ENCODE measurements around the gene NAXE.
A peak's percentile ranks its signal among the peaks of the same experiment; 100 is the strongest.

Gene NAXE

DNA sequence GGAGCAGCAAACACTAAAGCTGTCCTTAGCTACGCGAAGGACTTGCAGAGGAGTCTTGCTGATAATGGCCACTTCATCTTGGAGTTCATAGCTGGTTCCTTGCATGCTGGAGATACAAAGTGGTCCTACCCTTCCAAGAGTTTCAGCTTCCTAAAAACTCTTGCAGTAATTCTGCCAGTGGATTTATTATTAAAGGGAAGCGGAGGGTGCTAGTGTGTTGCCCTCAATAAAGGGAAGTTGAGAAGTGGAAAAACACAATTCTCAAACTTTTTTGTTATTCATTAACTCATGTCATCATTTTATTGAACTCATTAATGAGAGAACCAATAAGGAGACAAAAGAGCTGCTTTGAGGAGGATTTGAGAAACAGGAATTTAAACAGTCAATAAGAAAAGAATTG lies 21.1 kb downstream of the NAXE start:
- no peak overlapping the region for H2AK5ac ChIP-seq (ENCODE audit: low read length, severe bottlenecking)
- no peak overlapping the region for H3K23ac ChIP-seq (ENCODE audit: low read length in 2 of 2)
- H2AFZ ChIP-seq (ENCODE audit: low read depth, low read length): no peak overlapping the region
- 50% methylated on average over 2 of the region's 3 CpGs for WGBS
- no peak overlapping the region for H4K8ac ChIP-seq (ENCODE audit: low read length)
- no peak overlapping the region for H3K4me3 ChIP-seq (ENCODE audit: insufficient read depth in 1 of 2, low read depth in 1 of 2, low read length in 2 of 2)
- no peak overlapping the region for H2BK5ac ChIP-seq (ENCODE audit: low read depth, low read length, poor library complexity, severe bottlenecking)
- H4K91ac ChIP-seq (ENCODE audit: low read length): no peak overlapping the region
- H3K4me2 ChIP-seq (ENCODE audit: low read length, poor library complexity, severe bottlenecking): no peak overlapping the region
- no peaks in the 10 kb centered on the region for H3K36me3 ChIP-seq (ENCODE audit: control insufficient read depth in 1 of 2, insufficient read depth in 2 of 2, low read depth in 1 of 2, low read length in 2 of 2)
- H2BK120ac ChIP-seq (ENCODE audit: low read depth, low read length): no peak overlapping the region
- H3K9ac ChIP-seq (ENCODE audit: low read length): no peak overlapping the region
- no peak overlapping the region for H3K27ac ChIP-seq (ENCODE audit: low read length, poor library complexity, severe bottlenecking)
- H3K79me1 ChIP-seq (replicated peaks; ENCODE audit: low read length, poor library complexity, severe bottlenecking): no peaks in the 10 kb centered on the region
- no peaks in the 10 kb centered on the region for H3K9me3 ChIP-seq (ENCODE audit: control insufficient read depth, low read length)
- no peaks in the 10 kb centered on the region for H3K4me1 ChIP-seq (ENCODE audit: control insufficient read depth, insufficient read depth, low read depth, low read length)
- H2BK12ac ChIP-seq (ENCODE audit: low read length in 2 of 2): peak overlapping the region in 1 of 2 experiments; percentile 18
- DNase-seq: no peak
- no peak overlapping the region for H2BK15ac ChIP-seq (ENCODE audit: low read depth, poor library complexity, severe bottlenecking)
- peaks cover 31 to 32% of the 10 kb centered on the region in 2 experiments for H3K27me3 ChIP-seq (ENCODE audit: control insufficient read depth in 1 of 2, insufficient read depth in 1 of 2, low read length in 2 of 2)
- no peak overlapping the region for H3K4ac ChIP-seq (ENCODE audit: low read depth in 1 of 2, low read length in 2 of 2)
- no peak overlapping the region for H3K18ac ChIP-seq (ENCODE audit: low read depth in 1 of 2, low read length in 2 of 2)
- no peak overlapping the region for H3K14ac ChIP-seq (ENCODE audit: low read length in 2 of 2)

DNA sequence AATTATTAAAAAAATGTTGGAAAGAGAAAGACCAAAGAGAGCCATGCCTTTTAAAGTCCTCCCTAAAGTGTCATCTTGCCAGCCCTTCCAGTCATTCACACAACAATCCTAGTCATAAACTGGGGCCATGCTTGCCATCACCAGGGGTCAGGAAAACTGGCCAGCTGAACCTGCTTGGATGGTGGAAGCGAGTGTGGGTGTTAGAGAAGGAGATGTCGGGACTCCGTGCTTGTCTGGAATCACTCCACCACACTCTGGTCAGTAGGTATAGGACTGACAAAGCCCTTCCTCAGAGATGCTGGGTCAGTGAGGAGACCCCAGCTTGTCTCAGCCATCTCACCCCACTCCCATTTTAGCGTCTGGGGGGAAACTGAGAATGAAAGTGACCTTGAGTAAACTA lies 24.4 kb downstream of the NAXE start:
- H3K4me3 ChIP-seq (ENCODE audit: insufficient read depth in 1 of 2, low read depth in 1 of 2, low read length in 2 of 2): peak overlapping the region in 1 of 2 experiments; percentile 43
- H2AK5ac ChIP-seq (ENCODE audit: low read length, severe bottlenecking): no peak overlapping the region
- H3K27me3 ChIP-seq (ENCODE audit: control insufficient read depth in 1 of 2, insufficient read depth in 1 of 2, low read length in 2 of 2): peaks cover 53 to 54% of the 10 kb centered on the region in 2 experiments
- peak overlapping the region; percentile 79 for H2BK120ac ChIP-seq (ENCODE audit: low read depth, low read length)
- peak overlapping the region in 1 of 2 experiments; percentile 96 for H2BK12ac ChIP-seq (ENCODE audit: low read length in 2 of 2)
- peak overlapping the region in 1 of 2 experiments; percentile 54 for H3K4ac ChIP-seq (ENCODE audit: low read depth in 1 of 2, low read length in 2 of 2)
- no peak overlapping the region for H2BK5ac ChIP-seq (ENCODE audit: low read depth, low read length, poor library complexity, severe bottlenecking)
- H3K4me1 ChIP-seq (ENCODE audit: control insufficient read depth, insufficient read depth, low read depth, low read length): no peaks in the 10 kb centered on the region
- H3K9me3 ChIP-seq (ENCODE audit: control insufficient read depth, low read length): no peaks in the 10 kb centered on the region
- peak overlapping the region; percentile 43 for H4K91ac ChIP-seq (ENCODE audit: low read length)
- DNase-seq: peak; percentile 63
- no peaks in the 10 kb centered on the region for H3K79me1 ChIP-seq (replicated peaks; ENCODE audit: low read length, poor library complexity, severe bottlenecking)
- peak overlapping the region in 1 of 2 experiments; percentile 26 for H3K14ac ChIP-seq (ENCODE audit: low read length in 2 of 2)
- peak overlapping the region; percentile 75 for H4K8ac ChIP-seq (ENCODE audit: low read length)
- WGBS: no CpG with 5 or more reads among the region's 4 CpGs
- no peak overlapping the region for H3K23ac ChIP-seq (ENCODE audit: low read length in 2 of 2)
- no peaks in the 10 kb centered on the region for H3K36me3 ChIP-seq (ENCODE audit: control insufficient read depth in 1 of 2, insufficient read depth in 2 of 2, low read depth in 1 of 2, low read length in 2 of 2)
- no peak overlapping the region for H3K9ac ChIP-seq (ENCODE audit: low read length)
- H2AFZ ChIP-seq (ENCODE audit: low read depth, low read length): no peak overlapping the region
- H3K18ac ChIP-seq (ENCODE audit: low read depth in 1 of 2, low read length in 2 of 2): peak overlapping the region; percentile 40 to 81
- no peak overlapping the region for H2BK15ac ChIP-seq (ENCODE audit: low read depth, poor library complexity, severe bottlenecking)
- H3K4me2 ChIP-seq (ENCODE audit: low read length, poor library complexity, severe bottlenecking): no peak overlapping the region
- H3K27ac ChIP-seq (ENCODE audit: low read length, poor library complexity, severe bottlenecking): no peak overlapping the region

DNA sequence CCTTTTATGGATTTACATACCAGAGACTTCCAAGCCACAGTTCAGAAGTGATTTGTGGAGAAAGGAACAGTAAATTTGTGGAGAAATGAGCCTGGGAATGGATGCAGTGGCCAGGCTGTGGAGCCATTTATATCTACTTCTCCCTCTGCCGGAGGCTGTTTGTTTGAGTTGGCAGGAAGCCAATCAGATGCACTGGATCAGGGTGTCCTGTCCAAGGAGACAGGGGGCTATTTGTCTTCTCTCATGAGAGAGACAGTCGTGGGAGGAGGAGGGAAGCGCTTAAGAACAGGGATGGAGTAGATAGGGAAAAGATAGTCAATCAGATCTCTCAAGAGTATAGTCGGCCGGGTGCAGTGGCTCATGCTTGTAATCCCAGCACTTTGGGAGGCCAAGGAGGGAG lies 24.9 kb downstream of the NAXE start:
- Histone ChIP-seq H2BK15ac (ENCODE audit: low read depth, poor library complexity, severe bottlenecking) (no peak overlapping the region), H3K4me2 (ENCODE audit: low read length, poor library complexity, severe bottlenecking) (no peak overlapping the region), H2BK120ac (ENCODE audit: low read depth, low read length) (no peak overlapping the region), H3K23ac (ENCODE audit: low read length in 2 of 2) (no peak overlapping the region), H3K36me3 (ENCODE audit: control insufficient read depth in 1 of 2, insufficient read depth in 2 of 2, low read depth in 1 of 2, low read length in 2 of 2) (no peaks in the 10 kb centered on the region), H2BK12ac (ENCODE audit: low read length in 2 of 2) (no peak overlapping the region), H2BK5ac (ENCODE audit: low read depth, low read length, poor library complexity, severe bottlenecking) (no peak overlapping the region), H2AFZ (ENCODE audit: low read depth, low read length) (no peak overlapping the region), H4K91ac (ENCODE audit: low read length) (no peak overlapping the region), H3K27ac (ENCODE audit: low read length, poor library complexity, severe bottlenecking) (no peak overlapping the region), H3K9me3 (ENCODE audit: control insufficient read depth, low read length) (no peaks in the 10 kb centered on the region), H3K27me3 (ENCODE audit: control insufficient read depth in 1 of 2, insufficient read depth in 1 of 2, low read length in 2 of 2) (peaks cover 56 to 59% of the 10 kb centered on the region in 2 experiments), H4K8ac (ENCODE audit: low read length) (no peak overlapping the region), H3K18ac (ENCODE audit: low read depth in 1 of 2, low read length in 2 of 2) (no peak overlapping the region), H3K9ac (ENCODE audit: low read length) (no peak overlapping the region), H3K4me1 (ENCODE audit: control insufficient read depth, insufficient read depth, low read depth, low read length) (no peaks in the 10 kb centered on the region), H3K79me1 (replicated peaks; ENCODE audit: low read length, poor library complexity, severe bottlenecking) (no peaks in the 10 kb centered on the region), H3K14ac (ENCODE audit: low read length in 2 of 2) (no peak overlapping the region), H3K4me3 (ENCODE audit: insufficient read depth in 1 of 2, low read depth in 1 of 2, low read length in 2 of 2) (peak overlapping the region in 1 of 2 experiments; percentile 43), H2AK5ac (ENCODE audit: low read length, severe bottlenecking) (no peak overlapping the region), H3K4ac (ENCODE audit: low read depth in 1 of 2, low read length in 2 of 2) (no peak overlapping the region)
- 3% methylated on average over 5 of the region's 5 CpGs for WGBS
- DNase-seq: peak; percentile 93

DNA sequence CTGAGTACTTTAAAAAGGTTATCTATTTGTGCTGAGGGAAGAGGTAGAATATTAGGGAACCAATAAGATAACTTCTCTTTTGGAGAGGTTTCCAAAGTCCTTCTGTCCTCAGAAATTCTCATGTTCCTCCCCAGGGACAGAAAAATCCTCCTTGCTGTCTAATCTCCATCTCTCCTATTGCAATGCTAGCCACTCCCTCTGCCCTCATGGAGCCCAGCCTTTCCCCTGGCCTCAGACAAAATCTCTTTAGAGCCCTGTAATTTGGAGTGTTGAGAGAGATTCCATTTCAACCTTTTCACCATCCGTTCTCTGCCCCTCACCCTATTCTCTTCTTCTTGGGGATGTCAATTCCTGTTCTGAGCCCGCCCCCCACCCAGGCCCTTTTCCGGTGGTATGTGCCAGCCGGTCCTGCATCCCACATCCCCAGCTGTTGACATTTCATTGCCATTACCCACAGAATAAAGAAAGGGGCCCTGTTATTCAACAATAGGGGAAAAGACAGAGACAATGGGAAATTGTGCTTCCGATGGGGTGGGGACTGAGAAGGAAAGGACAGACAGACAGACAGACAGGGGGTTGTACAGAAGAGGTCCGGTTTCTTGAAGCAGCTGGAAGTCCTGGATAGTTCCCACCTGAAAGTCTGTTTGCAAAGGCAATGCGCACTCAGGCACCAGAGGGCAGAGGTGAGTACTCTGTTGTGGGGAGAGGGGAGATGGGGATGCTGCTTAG lies 27.4 kb downstream of the NAXE start, which contains the start of gene HAPLN2:
HAPLN2 (plus strand) TSS at position 563 of the 729 bp plus-strand sequence. CDS start 4,076 bp downstream, outside the sequence.
- no peak within 1 kb of the TSS for H3K4me2 ChIP-seq (ENCODE audit: low read length, poor library complexity, severe bottlenecking)
- no peak within 1 kb of the TSS for H4K91ac ChIP-seq (ENCODE audit: low read length)
- no peaks in the 10 kb centered on the region for H3K9me3 ChIP-seq (ENCODE audit: control insufficient read depth, low read length)
- WGBS: 36% methylated on average over 4 of the region's 7 CpGs
- no peak within 1 kb of the TSS for H2AFZ ChIP-seq (ENCODE audit: low read depth, low read length)
- no peak within 1 kb of the TSS for H2BK15ac ChIP-seq (ENCODE audit: low read depth, poor library complexity, severe bottlenecking)
- no peak within 1 kb of the TSS for H3K27ac ChIP-seq (ENCODE audit: low read length, poor library complexity, severe bottlenecking)
- no peaks in the 10 kb centered on the region for H3K79me1 ChIP-seq (replicated peaks; ENCODE audit: low read length, poor library complexity, severe bottlenecking)
- peak within 1 kb of the TSS in 1 of 2 experiments; percentile 42 for H3K18ac ChIP-seq (ENCODE audit: low read depth in 1 of 2, low read length in 2 of 2)
- peaks cover 64 to 65% of the 10 kb centered on the region in 2 experiments for H3K27me3 ChIP-seq (ENCODE audit: control insufficient read depth in 1 of 2, insufficient read depth in 1 of 2, low read length in 2 of 2)
- no peak within 1 kb of the TSS for H3K4me3 ChIP-seq (ENCODE audit: insufficient read depth in 1 of 2, low read depth in 1 of 2, low read length in 2 of 2)
- no peak within 1 kb of the TSS for H3K23ac ChIP-seq (ENCODE audit: low read length in 2 of 2)
- no peak within 1 kb of the TSS for H3K9ac ChIP-seq (ENCODE audit: low read length)
- no peak within 1 kb of the TSS for H4K8ac ChIP-seq (ENCODE audit: low read length)
- H3K4ac ChIP-seq (ENCODE audit: low read depth in 1 of 2, low read length in 2 of 2): no peak within 1 kb of the TSS
- no peak for DNase-seq
- H3K4me1 ChIP-seq (ENCODE audit: control insufficient read depth, insufficient read depth, low read depth, low read length): peaks cover 3% of the 10 kb centered on the region
- H2BK120ac ChIP-seq (ENCODE audit: low read depth, low read length): peak within 1 kb of the TSS; percentile 71
- no peaks in the 10 kb centered on the region for H3K36me3 ChIP-seq (ENCODE audit: control insufficient read depth in 1 of 2, insufficient read depth in 2 of 2, low read depth in 1 of 2, low read length in 2 of 2)
- no peak within 1 kb of the TSS for H2AK5ac ChIP-seq (ENCODE audit: low read length, severe bottlenecking)
- H3K14ac ChIP-seq (ENCODE audit: low read length in 2 of 2): no peak within 1 kb of the TSS
- H2BK12ac ChIP-seq (ENCODE audit: low read length in 2 of 2): no peak within 1 kb of the TSS
- no peak within 1 kb of the TSS for H2BK5ac ChIP-seq (ENCODE audit: low read depth, low read length, poor library complexity, severe bottlenecking)
